ENCODE results near the gene MTHFD2L. TPM values are rescaled to one million over a fixed set of nuclear protein-coding genes. Genes with fewer than 3 reads are reported as not detected.
"Not testable (repeated sequence)": the region's sequence is repeated elsewhere in the genome, so short reads cannot be mapped to it uniquely, and the experiment has no call there.

MTHFD2L gene
- total RNA-seq, 3 donors from 2014 or later, result 10.7 to 12.9 (median 11.6) TPM

GRCh38 chr4:74125029-74125428 is 32.9 kb upstream of the MTHFD2L start:
- Histone ChIP-seq H3K4me1 (ENCODE audit: low read depth) (no peaks in the 10 kb centered on the region), H3K4me3 (no peak overlapping the region), H3K9me3 (no peaks in the 10 kb centered on the region), H3K36me3 (ENCODE audit: low read depth) (no peaks in the 10 kb centered on the region)
- intact Hi-C loops (cut with DNase I, micrococcal nuclease), result no loop called here
- no peak for ATAC-seq
- no peak for DNase-seq
- TF ChIP-seq CTCF (IDR thresholded peaks at IDR 0.05), result no peak

- ATAC-seq, result no peak
- intact Hi-C loops (cut with DNase I, micrococcal nuclease), result no loop called here
These were observed 30.2 kb upstream of the MTHFD2L start for GRCh38 chr4:74127745-74128144.

GRCh38 chr4:74130843-74131242 is 27.1 kb upstream of the MTHFD2L start:
- intact Hi-C loops (cut with DNase I, micrococcal nuclease), result loop anchor here (5.0 to 10.0 kb wide), 2 partner anchors 466 to 469 kb away; no protein-coding TSS in a partner anchor
- DNase-seq; H3K9me3 ChIP-seq; H3K4me3 ChIP-seq; H3K4me1 ChIP-seq (ENCODE audit: low read depth); ATAC-seq; H3K36me3 ChIP-seq (ENCODE audit: low read depth): not testable (repeated sequence)

More at GRCh38 chr4:74127745-74128144, 30.2 kb upstream of the MTHFD2L start:
- H3K4me1 ChIP-seq (ENCODE audit: low read depth), result no peaks in the 10 kb centered on the region
- no peaks in the 10 kb centered on the region for H3K9me3 ChIP-seq
- TF ChIP-seq CTCF (IDR thresholded peaks at IDR 0.05), result no peak
- no peaks in the 10 kb centered on the region for H3K36me3 ChIP-seq (ENCODE audit: low read depth)
- no peak overlapping the region for H3K4me3 ChIP-seq
- DNase-seq, result no peak

- intact Hi-C loops (cut with DNase I, micrococcal nuclease), result loop anchor here (5.0 to 10.0 kb wide), 2 partner anchors 467 to 470 kb away; no protein-coding TSS in a partner anchor
- H3K36me3 ChIP-seq (ENCODE audit: low read depth); ATAC-seq; H3K4me1 ChIP-seq (ENCODE audit: low read depth); H3K4me3 ChIP-seq; DNase-seq; H3K9me3 ChIP-seq: not testable (repeated sequence)
These were observed 25.7 kb upstream of the MTHFD2L start for GRCh38 chr4:74132188-74132587.

GRCh38 chr4:74132944-74133343 is 25.0 kb upstream of the MTHFD2L start:
- Histone ChIP-seq H3K4me1 (ENCODE audit: low read depth) (no peaks in the 10 kb centered on the region), H3K4me3 (no peak overlapping the region), H3K9me3 (no peaks in the 10 kb centered on the region), H3K36me3 (ENCODE audit: low read depth) (no peaks in the 10 kb centered on the region)
- no peak for TF ChIP-seq CTCF (IDR thresholded peaks at IDR 0.05)
- no peak for ATAC-seq
- intact Hi-C loops (cut with DNase I, micrococcal nuclease), result loop anchor here (5.0 to 10.0 kb wide), 2 partner anchors 468 to 471 kb away; no protein-coding TSS in a partner anchor
- no peak for DNase-seq

- no peaks in the 10 kb centered on the region for H3K9me3 ChIP-seq
- H3K4me1 ChIP-seq (ENCODE audit: low read depth), result no peaks in the 10 kb centered on the region
- no peaks in the 10 kb centered on the region for H3K36me3 ChIP-seq (ENCODE audit: low read depth)
- DNase-seq (peak; percentile 68 to 91 (median 71)), ATAC-seq (peak; percentile 98)
- intact Hi-C loops (cut with DNase I, micrococcal nuclease), result loop anchor here (5.0 to 10.0 kb wide), 2 partner anchors 469 to 472 kb away; no protein-coding TSS in a partner anchor
- peak; percentile 50 for TF ChIP-seq CTCF (IDR thresholded peaks at IDR 0.05)
- H3K4me3 ChIP-seq, result no peak overlapping the region
These were observed 24.0 kb upstream of the MTHFD2L start for GRCh38 chr4:74133786-74134499.
